Right lobe of liver (tissue), 6 donors: Measurements from ENCODE around the gene TSC22D3. TPM values are rescaled to one million over a fixed set of nuclear protein-coding genes. Genes with fewer than 3 reads are reported as not detected.

Experiments
- ATAC-seq, 4 donors: fragments of 200-7000 bp; cut with Tn5 transposase; one replicate each; pipeline ENCODE4 v1.9.1; 2020; ENCODE audit warnings: mild to moderate bottlenecking in 4 of 4, moderate library complexity in 4 of 4
- DNase-seq, 3 donors: peaks; one replicate each; pipeline ENCODE4 v3.0.0-alpha.2; 2020
- H3K27ac ChIP-seq, 3 donors: fragments of 200-600 bp; one replicate each; pipeline ENCODE4 v1.8.0; 2022
- H3K27me3 ChIP-seq, 2 donors: fragments of 200-600 bp; one replicate each; pipeline ENCODE4 v1.8.0; 2022
- H3K36me3 ChIP-seq, 4 donors: fragments of 200-600 bp; sonication (generic) in 1 of 4; one replicate each; pipeline versions ENCODE4 v1.5.1 to v1.8.0; 2017 to 2022; ENCODE audit warnings: control low read depth in 1 of 4
- H3K4me1 ChIP-seq, 4 donors: fragments of 200-600 bp; sonication (generic) in 1 of 4; one replicate each; pipeline versions ENCODE4 v1.5.1 to v1.8.0; 2017 to 2022; ENCODE audit warnings: control low read depth in 1 of 4
- H3K4me3 ChIP-seq, 3 donors: fragments of 200-600 bp; one replicate each; pipeline ENCODE4 v1.8.0; 2022
- H3K9me3 ChIP-seq, 4 donors: fragments of 200-600 bp; sonication (generic) in 1 of 4; one replicate each; pipeline versions ENCODE4 v1.5.1 to v1.8.0; 2017 to 2022; ENCODE audit warnings: control low read depth in 1 of 4
- CTCF ChIP-seq, 4 donors: fragments of 200-600 bp in 3 of 4; fragments of 450-650 bp in 1 of 4; IDR thresholded peaks; one replicate each; pipeline versions ENCODE4 v1.5.1 to v1.8.0; 2016 to 2022; ENCODE audit warnings: antibody characterized with exemption in 4 of 4, mild to moderate bottlenecking in 2 of 4
- POLR2A ChIP-seq: fragments of 450-650 bp; IDR thresholded peaks from one replicate; pipeline ENCODE4 v1.6.1; 2017; ENCODE audit warnings: antibody characterized with exemption, mild to moderate bottlenecking
- WGBS: methylation state at CpG from one replicate; pipeline ENCODE4 v1.1.6; 2018; ENCODE audit warnings: low coverage, low lambda C conversion rate; ENCODE audit not compliant: insufficient coverage; ENCODE audit errors: missing lambda C conversion rate; 5-methylcytosine and 5-hydroxymethylcytosine counted together
- intact Hi-C, 2 donors: fragments of 100-400 bp; cut with DNase I; formaldehyde crosslinking; loops; one replicate each; pipeline versions ENCODE4 v1.11.2 to v1.14.1; 2022
- total RNA-seq, 6 experiments: library from RNA; depleted of rRNA in 2 of 6; stranded (reverse); fragments of >200 nt in 2 of 6; fragmentation: NEBNext Ultra II Directional in 3 of 6; extraction: Animal tissue kit (Norgen Biotek cat#: 25700) in 3 of 6; gene quantifications; one replicate each; pipeline versions ENCODE4 v1.1.0 to v1.2.4, GENCODE V29; 2016 to 2023
- donor health status: DM: no; HTN: yes; CAD: no.
- donor health status: DM: no; HTN: no; CAD: no.
- donor health status: DM: no; HTN: no; CAD: no.
- donor health status: DM: no; HTN: yes; CAD: no.
- donor health status: DM: no; HTN: yes; CAD: no.

The TSC22D3 gene
- total RNA-seq, 6 experiments from 2014 or later: 7.4 to 118 (median 60.3) TPM

- ATAC-seq (no peak), DNase-seq (no peak)
- Histone ChIP-seq H3K4me3 (no peak overlapping the region), H3K27ac (no peak overlapping the region), H3K36me3 (peaks cover 0 to 2% (median 0%) of the 10 kb centered on the region in 4 donors), H3K9me3 (no peaks in the 10 kb centered on the region), H3K27me3 (no peaks in the 10 kb centered on the region), H3K4me1 (no peaks in the 10 kb centered on the region)
- 81% methylated on average over 7 of the region's 7 CpGs for WGBS
- TF ChIP-seq CTCF (IDR thresholded peaks at IDR 0.05): no peak
- no peak for TF ChIP-seq POLR2A
- intact Hi-C loops: loop anchor here (10.0 kb wide), 3 partner anchors 55 to 115 kb away; no protein-coding TSS in a partner anchor
These were observed 5.8 kb downstream of the TSC22D3 start for GRCh38 chrX:107769581-107770317.

DNA sequence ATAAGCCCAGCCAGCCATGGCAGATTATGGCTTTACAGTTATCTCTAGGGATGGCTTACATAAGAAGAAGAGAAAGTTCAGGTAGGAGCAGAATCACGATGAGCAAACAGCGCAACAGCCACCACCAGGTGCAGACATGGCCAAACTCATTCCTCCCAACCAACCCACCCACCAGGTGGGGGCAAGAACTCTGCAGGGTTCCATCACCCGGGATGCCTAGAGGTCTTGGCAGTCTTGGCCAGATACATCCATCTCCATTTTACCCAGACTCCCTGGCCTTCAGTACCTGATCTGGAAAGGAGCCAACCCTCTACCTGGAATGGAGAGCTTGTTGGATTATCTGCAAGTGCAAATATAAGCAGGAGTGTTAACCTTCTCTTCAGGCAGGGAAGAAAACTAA, 7.5 kb downstream of the TSC22D3 start:
- H3K27me3 ChIP-seq: no peaks in the 10 kb centered on the region
- no CpG with 5 or more reads among the region's 3 CpGs for WGBS
- peaks cover 0 to 2% (median 0%) of the 10 kb centered on the region in 4 donors for H3K36me3 ChIP-seq
- no peaks in the 10 kb centered on the region for H3K4me1 ChIP-seq
- H3K4me3 ChIP-seq: no peak overlapping the region
- no peak overlapping the region for H3K27ac ChIP-seq
- no peak for ATAC-seq
- DNase-seq: no peak
- intact Hi-C loops: no loop called here
- no peaks in the 10 kb centered on the region for H3K9me3 ChIP-seq
- TF ChIP-seq POLR2A (no peak), CTCF (IDR thresholded peaks at IDR 0.05) (no peak)

GRCh38 chrX:107766470-107767150, 9.0 kb downstream of the TSC22D3 start:
- Histone ChIP-seq H3K27ac (no peak overlapping the region), H3K36me3 (peaks cover 0 to 2% (median 0%) of the 10 kb centered on the region in 4 donors), H3K27me3 (no peaks in the 10 kb centered on the region), H3K4me1 (no peaks in the 10 kb centered on the region), H3K9me3 (no peaks in the 10 kb centered on the region), H3K4me3 (no peak overlapping the region)
- intact Hi-C loops: no loop called here
- DNase-seq: no peak
- TF ChIP-seq CTCF (IDR thresholded peaks at IDR 0.05) (no peak), POLR2A (no peak)
- 76% methylated on average over 7 of the region's 8 CpGs for WGBS
- peak in 3 of 4 donors; percentile 32 to 53 (median 35) for ATAC-seq

DNA sequence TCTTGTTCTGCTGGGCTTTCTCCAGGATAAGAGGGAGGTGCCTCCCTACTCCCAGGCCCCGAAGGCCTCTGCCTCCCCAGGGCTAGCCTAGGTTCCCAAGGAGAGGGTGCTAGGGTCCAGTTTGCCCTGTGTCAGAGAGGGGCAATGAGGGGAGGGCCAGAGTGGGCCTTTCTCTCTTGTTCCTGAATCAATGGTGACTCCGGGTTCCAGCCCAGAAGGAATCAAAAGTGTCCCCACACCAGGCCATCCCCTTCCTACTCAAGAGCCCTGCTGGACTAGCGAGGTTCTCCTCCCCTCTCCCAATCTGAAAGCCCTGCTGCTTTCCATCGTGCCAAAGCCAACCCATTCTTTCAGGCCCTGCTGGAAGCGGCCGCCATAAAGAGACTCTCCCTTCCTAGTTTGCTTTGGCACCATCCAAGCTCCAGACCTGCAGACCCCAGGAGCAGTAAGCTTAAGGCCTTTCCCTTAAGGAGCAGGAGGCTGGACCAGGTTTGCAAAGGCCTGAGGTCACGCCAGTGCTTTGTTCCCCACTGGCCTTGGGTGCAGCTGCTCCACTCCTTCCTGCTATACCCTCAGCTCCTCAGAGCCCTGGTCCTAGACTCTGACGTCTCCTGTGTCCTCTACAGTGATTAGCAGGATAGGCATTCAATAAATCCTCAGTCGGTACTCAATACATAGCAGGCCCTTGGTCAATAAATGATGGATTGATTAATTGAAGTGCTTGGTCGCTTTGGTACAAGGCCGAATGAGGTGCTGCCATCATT, 10.6 kb downstream of the TSC22D3 start:
- 73% methylated on average over 8 of the region's 11 CpGs for WGBS
- TF ChIP-seq POLR2A: no peak
- no peak for TF ChIP-seq CTCF (IDR thresholded peaks at IDR 0.05)
- Histone ChIP-seq H3K27ac (no peak overlapping the region), H3K4me1 (no peaks in the 10 kb centered on the region), H3K9me3 (no peaks in the 10 kb centered on the region), H3K4me3 (no peak overlapping the region), H3K27me3 (no peaks in the 10 kb centered on the region), H3K36me3 (peaks cover 0 to 2% (median 0%) of the 10 kb centered on the region in 4 donors)
- intact Hi-C loops: no loop called here
- DNase-seq (no peak), ATAC-seq (no peak)
